LNCaP clone FGC (cell line): ENCODE measurements around the gene ARHGAP11A.
"Not testable (repeated sequence)": the region's sequence is repeated elsewhere in the genome, so short reads cannot be mapped to it uniquely, and the experiment has no call there.

Source experiments
- DNase-seq: peaks from one replicate; pipeline ENCODE4 v3.0.0-alpha.2; 2011; ENCODE audit warnings: low read depth
- H3K4me3 ChIP-seq: 2 replicates; pipeline ENCODE4 v1.5.1; 2011; ENCODE audit warnings: mild to moderate bottlenecking, low read depth, low read length, control low read depth
- CTCF ChIP-seq: IDR thresholded peaks from 2 replicates; pipeline ENCODE4 v1.5.1; 2012; ENCODE audit warnings: mild to moderate bottlenecking; ENCODE audit not compliant: control insufficient read depth, insufficient read depth; ENCODE audit errors: extremely low read depth

Gene ARHGAP11A

GRCh38 chr15:32615051-32615870 is at the start of gene ARHGAP11A:
Gene ARHGAP11A, plus strand, starts transcription at chr15:32615504. Its CDS starts 708 bp downstream, at chr15:32616212.
- H3K4me3 ChIP-seq = peak within 1 kb of the TSS; percentile 72
- DNase-seq = peak; percentile 80

- H3K4me3 ChIP-seq, DNase-seq: not testable (repeated sequence)
Measured at GRCh38 chr15:32568988-32569387, 46.3 kb upstream of the ARHGAP11A start.

GRCh38 chr15:32578482-32578881 is 36.8 kb upstream of the ARHGAP11A start:
- H3K4me3 ChIP-seq, DNase-seq: not testable (repeated sequence)

GRCh38 chr15:32585844-32586243 is 29.5 kb upstream of the ARHGAP11A start:
- not testable (repeated sequence) for H3K4me3 ChIP-seq, DNase-seq

- DNase-seq, H3K4me3 ChIP-seq: not testable (repeated sequence)
Measured at GRCh38 chr15:32593151-32593550, 22.2 kb upstream of the ARHGAP11A start, which contains the start of gene GOLGA8N. Gene GOLGA8N, plus strand, starts transcription at chr15:32593456.

- not testable (repeated sequence) for H3K4me3 ChIP-seq, DNase-seq
Measured at GRCh38 chr15:32609518-32609917, 5.8 kb upstream of the ARHGAP11A start.

- H3K4me3 ChIP-seq = not testable (repeated sequence)
- peak; percentile 19 for DNase-seq
- peak; percentile 15; the same call in 1 of the 2 replicates for TF ChIP-seq CTCF
Measured at GRCh38 chr15:32610719-32611118, 4.6 kb upstream of the ARHGAP11A start.

GRCh38 chr15:32614712-32615050 is 623 bp upstream of the ARHGAP11A start:
- not testable (repeated sequence) for DNase-seq
- peak overlapping the region; percentile 72 for H3K4me3 ChIP-seq

GRCh38 chr15:32615871-32616426 is 645 bp downstream of the ARHGAP11A start:
- peak overlapping the region; percentile 72 for H3K4me3 ChIP-seq
- DNase-seq = not testable (repeated sequence)

GRCh38 chr15:32636410-32636809 is 21.1 kb downstream of the ARHGAP11A start:
- TF ChIP-seq CTCF = no peak
- DNase-seq = no peak
- H3K4me3 ChIP-seq = no peak overlapping the region

- TF ChIP-seq CTCF = no peak
- H3K4me3 ChIP-seq = no peak overlapping the region
- no peak for DNase-seq
Measured at GRCh38 chr15:32636908-32637567, 21.7 kb downstream of the ARHGAP11A start.
